Subcutaneous adipose tissue (tissue), 4 donors: ENCODE results near the gene FAM171A1. TPM values are rescaled to one million over a fixed set of nuclear protein-coding genes. Genes with fewer than 3 reads are reported as not detected.

Experiments used
- total RNA-seq, 4 donors: library from RNA; depleted of rRNA; stranded (reverse); fragments of >200 nt; gene quantifications; one replicate each; pipeline ENCODE4 v1.1.0, GENCODE V29; 2016
- TF ChIP-seq, protein P1 (sequence below): fragments of 450-650 bp; IDR thresholded peaks from one replicate; pipeline ENCODE4 v1.5.1; 2016; ENCODE audit warnings: low read depth, mild to moderate bottlenecking, control low read depth, antibody characterized with exemption, moderate library complexity

The FAM171A1 gene
- total RNA-seq, 4 donors from 2014 or later, result 9.2 to 23.6 (median 12.2) TPM

DNA sequence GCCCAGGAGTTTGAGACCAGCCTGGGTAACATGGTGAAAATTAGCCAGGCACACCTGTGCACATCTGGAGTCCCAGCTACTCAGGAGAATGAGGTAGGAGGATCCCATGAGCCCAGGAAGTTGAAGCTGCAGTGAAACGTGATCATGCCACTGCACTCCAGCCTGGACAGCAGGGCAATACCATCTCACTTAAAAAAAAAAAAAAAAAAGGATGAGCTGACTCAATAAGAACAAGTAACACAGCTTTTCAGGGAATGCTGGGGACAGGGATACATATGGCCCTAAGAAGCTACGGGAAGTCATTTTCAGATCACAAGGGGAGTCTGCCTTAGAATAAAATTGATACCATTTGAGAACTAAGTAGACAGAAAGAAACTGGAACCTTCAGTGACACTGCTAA, 41.7 kb downstream of the FAM171A1 start:
- TF ChIP-seq, protein P1, sequence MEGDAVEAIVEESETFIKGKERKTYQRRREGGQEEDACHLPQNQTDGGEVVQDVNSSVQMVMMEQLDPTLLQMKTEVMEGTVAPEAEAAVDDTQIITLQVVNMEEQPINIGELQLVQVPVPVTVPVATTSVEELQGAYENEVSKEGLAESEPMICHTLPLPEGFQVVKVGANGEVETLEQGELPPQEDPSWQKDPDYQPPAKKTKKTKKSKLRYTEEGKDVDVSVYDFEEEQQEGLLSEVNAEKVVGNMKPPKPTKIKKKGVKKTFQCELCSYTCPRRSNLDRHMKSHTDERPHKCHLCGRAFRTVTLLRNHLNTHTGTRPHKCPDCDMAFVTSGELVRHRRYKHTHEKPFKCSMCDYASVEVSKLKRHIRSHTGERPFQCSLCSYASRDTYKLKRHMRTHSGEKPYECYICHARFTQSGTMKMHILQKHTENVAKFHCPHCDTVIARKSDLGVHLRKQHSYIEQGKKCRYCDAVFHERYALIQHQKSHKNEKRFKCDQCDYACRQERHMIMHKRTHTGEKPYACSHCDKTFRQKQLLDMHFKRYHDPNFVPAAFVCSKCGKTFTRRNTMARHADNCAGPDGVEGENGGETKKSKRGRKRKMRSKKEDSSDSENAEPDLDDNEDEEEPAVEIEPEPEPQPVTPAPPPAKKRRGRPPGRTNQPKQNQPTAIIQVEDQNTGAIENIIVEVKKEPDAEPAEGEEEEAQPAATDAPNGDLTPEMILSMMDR, result no peak

DNA sequence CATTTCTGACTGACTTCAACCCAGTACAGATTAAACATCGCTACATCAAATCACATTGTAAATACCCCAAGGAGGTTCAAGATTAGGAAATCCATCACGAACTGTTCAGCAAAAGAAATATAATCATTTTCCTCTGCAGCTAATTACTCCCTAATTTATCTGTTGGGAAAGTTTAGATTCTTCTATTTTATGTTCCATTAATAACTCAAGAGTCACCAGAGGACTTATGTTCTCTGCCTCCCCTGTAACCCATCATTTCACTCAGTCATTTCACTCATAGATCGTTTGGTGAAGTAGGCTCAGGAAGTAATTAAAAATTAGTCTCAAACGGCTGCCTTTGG, 45.2 kb downstream of the FAM171A1 start:
- TF ChIP-seq, protein P1, result no peak

DNA sequence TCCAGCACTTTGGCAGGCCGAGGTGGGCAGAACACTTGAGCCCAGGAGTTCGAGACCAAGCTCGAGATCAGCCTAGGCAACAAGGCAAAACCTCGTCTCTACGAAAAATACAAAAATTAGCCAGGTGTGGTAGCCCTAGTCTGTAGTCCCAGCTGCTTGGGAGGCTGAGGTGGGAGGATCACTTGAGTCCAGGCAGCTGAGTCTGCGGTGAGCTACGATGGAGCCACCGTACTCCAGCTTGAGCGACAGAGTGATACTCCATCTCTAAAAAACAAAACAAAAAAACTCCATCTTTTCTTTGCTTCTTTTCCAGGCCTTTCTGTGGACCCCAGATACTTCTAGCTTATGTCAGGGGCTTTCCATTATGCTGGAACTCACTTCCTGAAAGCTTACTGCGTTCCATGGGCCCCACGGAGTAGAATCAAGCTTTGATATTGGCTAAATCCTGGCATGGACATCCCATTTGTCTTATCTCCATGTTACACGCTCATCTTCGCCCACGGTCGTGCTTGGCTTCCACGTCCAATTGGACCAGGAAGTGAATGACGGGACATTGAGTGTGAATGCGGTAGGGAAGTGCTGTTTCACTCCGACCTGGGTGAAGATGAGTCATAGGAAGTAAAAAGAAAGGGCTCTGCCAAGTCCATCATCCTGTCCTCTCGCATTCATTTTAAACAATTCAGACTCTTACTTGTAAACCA, 45.7 kb downstream of the FAM171A1 start:
- TF ChIP-seq, protein P1, result no peak

DNA sequence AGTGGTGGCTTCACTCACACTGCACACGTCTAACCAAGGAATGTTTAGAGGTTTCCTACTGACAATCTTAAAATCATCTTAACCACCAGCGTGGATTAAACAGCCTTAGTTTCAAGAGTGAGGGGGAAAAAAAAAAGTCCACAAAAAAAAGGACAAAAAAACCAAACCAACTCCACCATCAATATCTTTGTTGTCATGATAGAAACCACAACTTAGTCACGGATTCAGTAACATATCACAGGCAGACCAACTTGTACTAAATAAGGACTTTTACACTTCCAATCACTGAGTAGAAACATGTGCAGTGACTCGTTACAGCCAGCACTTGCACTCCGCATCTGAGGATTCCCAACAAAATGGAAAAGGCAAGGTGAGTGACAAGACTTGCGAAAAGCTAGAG, 46.5 kb downstream of the FAM171A1 start:
- TF ChIP-seq, protein P1, result no peak

DNA sequence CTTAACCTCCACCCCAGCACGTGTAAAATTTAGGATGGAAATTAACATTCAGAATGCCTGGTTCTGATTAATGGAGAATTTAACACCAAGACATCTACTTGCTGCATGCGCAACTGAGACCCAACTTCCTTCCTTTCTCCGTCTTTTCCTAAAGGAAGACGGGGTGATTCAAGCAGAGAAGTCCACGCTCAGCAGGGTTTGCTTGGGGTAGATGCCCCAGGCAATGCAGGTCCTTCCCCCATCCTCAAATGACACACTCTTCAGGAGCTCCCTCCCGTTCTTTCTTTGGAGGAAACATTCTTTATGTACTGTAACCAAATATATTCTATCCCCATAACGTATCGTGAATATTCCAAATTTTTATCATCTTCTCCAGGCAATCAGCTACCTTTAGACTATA, 47.0 kb downstream of the FAM171A1 start:
- TF ChIP-seq, protein P1, result no peak

DNA sequence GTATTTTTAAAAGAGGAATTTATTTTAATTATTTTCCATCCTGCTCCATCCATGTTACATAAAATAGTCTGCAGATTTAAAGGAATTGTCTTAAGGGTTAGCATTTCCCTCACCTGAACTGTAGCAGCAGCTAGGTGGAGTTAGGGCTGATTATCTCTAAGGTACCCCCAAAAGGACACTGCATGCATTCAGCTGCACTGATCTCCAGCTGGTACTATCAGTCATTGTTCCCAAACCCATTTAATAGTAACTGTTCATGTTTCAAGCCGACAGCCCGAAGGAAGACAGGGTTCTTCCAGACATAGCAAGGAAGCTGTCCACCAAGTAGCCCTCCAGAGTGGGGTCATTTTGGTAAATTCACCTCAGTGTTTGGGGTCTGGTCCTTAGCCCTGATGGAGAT, 48.7 kb downstream of the FAM171A1 start:
- TF ChIP-seq, protein P1, result no peak

DNA sequence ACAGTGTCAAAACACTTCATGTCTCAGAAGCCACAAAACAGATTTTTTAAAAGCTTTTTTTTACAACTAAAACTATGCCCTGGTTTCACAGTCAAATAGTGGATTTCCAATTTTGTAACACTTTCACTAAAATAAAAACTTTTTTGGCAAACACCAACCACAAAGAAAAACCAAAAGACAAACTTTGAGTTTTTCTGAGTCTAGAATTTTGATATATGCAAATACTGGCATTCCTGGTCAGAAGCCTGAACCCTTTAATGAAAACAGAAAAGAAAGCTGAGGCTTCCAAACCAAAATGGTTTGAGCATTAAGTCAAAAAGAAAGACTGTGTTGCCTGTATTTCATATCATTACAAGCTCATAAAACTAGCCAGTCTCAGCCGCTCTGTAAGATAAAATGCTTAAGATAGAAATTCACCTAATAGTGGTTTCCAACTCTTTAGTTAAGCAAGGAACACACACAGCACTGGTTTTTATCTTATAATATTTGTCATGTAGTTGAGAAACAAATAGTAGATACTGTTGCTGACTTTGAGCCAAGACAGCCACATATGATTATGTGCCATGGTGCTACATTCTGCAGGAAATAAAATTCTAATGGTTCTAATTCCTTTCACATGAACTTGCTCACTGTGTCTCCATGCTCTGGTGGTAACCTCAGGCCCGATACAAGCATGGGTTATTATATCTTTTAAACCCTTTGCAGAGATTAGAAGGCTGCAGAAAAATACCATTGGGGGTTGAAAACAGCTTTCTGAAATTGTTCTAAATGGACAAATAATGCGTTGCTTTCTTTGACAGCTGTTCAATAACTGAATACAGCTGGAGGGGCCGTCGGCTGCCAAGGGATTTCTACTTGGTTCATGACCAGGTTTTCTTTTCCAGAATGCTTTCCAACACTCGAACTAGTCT, 49.4 kb downstream of the FAM171A1 start:
- TF ChIP-seq, protein P1, result no peak
